HepG2 (cell line): ENCODE measurements around the gene TFPI. TPM values are rescaled to one million over a fixed set of nuclear protein-coding genes. Genes with fewer than 3 reads are reported as not detected.

Experiments
- ARID3A ChIP-seq: IDR thresholded peaks from 2 replicates; pipeline ENCODE4 v1.6.1; 2012; ENCODE audit warnings: low read depth, low read length, improper control_type of control experiment
- ATF4 ChIP-seq, 2 experiments: fragments of 450-650 bp in 1 of 2; sonication (generic) in 1 of 2; formaldehyde crosslinking; IDR thresholded peaks; 2 replicates each; pipeline versions ENCODE4 v1.5.0 to v1.8.0; 2020 to 2022; ENCODE audit warnings: mild to moderate bottlenecking in 1 of 2, missing genetic modification reagents in 1 of 2
- BCL6 ChIP-seq: IDR thresholded peaks from 2 replicates; pipeline ENCODE4 v1.6.1; 2016; ENCODE audit warnings: missing genetic modification reagents, missing compliant biosample characterization
- FOXO4 ChIP-seq: sonication (generic); formaldehyde crosslinking; conservative IDR thresholded peaks from 2 replicates; pipeline ENCODE4 v1.8.1; 2023; ENCODE audit warnings: missing genetic modification reagents
- IRF2 ChIP-seq: IDR thresholded peaks from 2 replicates; pipeline ENCODE4 v1.6.1; 2018; ENCODE audit warnings: missing genetic modification reagents, missing compliant biosample characterization
- ISL2 ChIP-seq: sonication (generic); formaldehyde crosslinking; IDR thresholded peaks from 2 replicates; pipeline ENCODE4 v1.5.0; 2020; ENCODE audit warnings: missing genetic modification reagents
- KAT2B ChIP-seq: fragments of 150-350 bp; IDR thresholded peaks from 2 replicates; pipeline ENCODE4 v1.6.1; 2014; ENCODE audit warnings: low read depth, low read length, borderline replicate concordance
- RXRB ChIP-seq: IDR thresholded peaks from 2 replicates; pipeline ENCODE4 v1.6.1; 2016; ENCODE audit warnings: borderline replicate concordance, missing genetic modification reagents, missing compliant biosample characterization
- SALL1 ChIP-seq: sonication (generic); formaldehyde crosslinking; IDR thresholded peaks from 2 replicates; pipeline ENCODE4 v1.8.0; 2022; ENCODE audit warnings: mild to moderate bottlenecking, missing genetic modification reagents
- SMAD9 ChIP-seq: sonication (generic); formaldehyde crosslinking; IDR thresholded peaks from 2 replicates; pipeline ENCODE4 v1.5.1; 2020; ENCODE audit warnings: mild to moderate bottlenecking, missing genetic modification reagents
- STAG1 ChIP-seq: sonication (generic); formaldehyde crosslinking; IDR thresholded peaks from 2 replicates; pipeline ENCODE4 v1.4.0; 2020; ENCODE audit warnings: missing genetic modification reagents
- ZBTB3 ChIP-seq: sonication (generic); formaldehyde crosslinking; IDR thresholded peaks from 2 replicates; pipeline ENCODE4 v1.4.0; 2020; ENCODE audit warnings: low read depth, mild to moderate bottlenecking, moderate library complexity, missing genetic modification reagents, borderline replicate concordance
- ZNF124 ChIP-seq: sonication (generic); formaldehyde crosslinking; IDR thresholded peaks from 2 replicates; pipeline ENCODE4 v1.4.0; 2020; ENCODE audit warnings: missing genetic modification reagents
- ZNF251 ChIP-seq: sonication (generic); formaldehyde crosslinking; IDR thresholded peaks from 2 replicates; pipeline ENCODE4 v1.9.0; 2021; ENCODE audit warnings: mild to moderate bottlenecking, missing genetic modification reagents
- ZNF317 ChIP-seq: sonication (generic); formaldehyde crosslinking; IDR thresholded peaks from 2 replicates; pipeline ENCODE4 v1.5.0; 2020; ENCODE audit warnings: mild to moderate bottlenecking, missing genetic modification reagents
- ZNF460 ChIP-seq: sonication (generic); formaldehyde crosslinking; IDR thresholded peaks from 2 replicates; pipeline ENCODE4 v1.5.1; 2020; ENCODE audit warnings: missing genetic modification reagents, mild to moderate bottlenecking, borderline replicate concordance
- ZNF484 ChIP-seq: sonication (generic); formaldehyde crosslinking; IDR thresholded peaks from 2 replicates; pipeline ENCODE4 v1.5.1; 2020; ENCODE audit warnings: mild to moderate bottlenecking, low read depth, missing genetic modification reagents, borderline replicate concordance
- ZNF547 ChIP-seq: sonication (generic); formaldehyde crosslinking; IDR thresholded peaks from 2 replicates; pipeline ENCODE4 v1.5.1; 2020; ENCODE audit warnings: mild to moderate bottlenecking, missing genetic modification reagents
- ZNF614 ChIP-seq: IDR thresholded peaks from 2 replicates; pipeline ENCODE4 v1.6.1; 2018; ENCODE audit warnings: missing biosample characterization, missing genetic modification reagents, inconsistent platforms, borderline replicate concordance
- ZNF891 ChIP-seq: sonication (generic); formaldehyde crosslinking; IDR thresholded peaks from 2 replicates; pipeline ENCODE4 v1.5.0; 2020; ENCODE audit warnings: mild to moderate bottlenecking, missing genetic modification reagents
- polyA plus RNA-seq, 8 experiments: library from polyadenylated mRNA; depleted of rRNA in 3 of 8; stranded (reverse) in 7 of 8; unstranded in 1 of 8; fragments of >200 nt; fragmentation: Illumina TruSeq in 4 of 8; extraction: Trizol in 4 of 8; gene quantifications; 2 replicates each; pipeline versions ENCODE4 v1.2.1 to v1.2.3, GENCODE V29; 2011 to 2016; ENCODE audit warnings: low read depth in 4 of 8, missing spikeins in 1 of 8, mixed read lengths in 1 of 8; ENCODE audit not compliant: insufficient read depth in 1 of 8
- total RNA-seq, 5 experiments: library from RNA; depleted of rRNA; stranded (reverse); fragments of >200 nt; fragmentation: Illumina TruSeq; extraction: Trizol; gene quantifications; 2 replicates each; pipeline ENCODE4 v1.2.3, GENCODE V29; 2016; ENCODE audit warnings: low read depth in 1 of 5

Gene TFPI
- total and polyA plus RNA-seq, 2 of the 13 experiments (the other 11 are each of a cell fraction or from before 2014, with no cell fraction given): 301 to 436 TPM

- no peak for TF ChIP-seq ZNF484 (CRISPR knock-in tag)
- 0 out of 2 replicates have a peak, but pooled peaks have one; percentile 24 for TF ChIP-seq RXRB
- TF ChIP-seq ZNF891 (CRISPR knock-in tag): no peak
- TF ChIP-seq IRF2: 0 out of 2 replicates have a peak, but pooled peaks have one; percentile 23
- 0 out of 4 replicates have a peak, but pooled peaks of 1 of the 2 experiments have one; percentile 29 for TF ChIP-seq ATF4 (CRISPR knock-in tag; IDR thresholded peaks at IDR 0.05)
- TF ChIP-seq SALL1 (CRISPR knock-in tag): no peak
- no peak for TF ChIP-seq ZNF251 (CRISPR knock-in tag)
- peak; percentile 51; the same call in 1 of the 2 replicates for TF ChIP-seq KAT2B
- no peak for TF ChIP-seq ZNF547 (CRISPR knock-in tag)
- TF ChIP-seq ZNF317: no peak
- peak; percentile 24; the same call in 1 of the 2 replicates for TF ChIP-seq BCL6 (CRISPR knock-in tag)
- TF ChIP-seq ZNF614 (CRISPR knock-in tag): 0 out of 2 replicates have a peak, but pooled peaks have one; percentile 42
- no peak for TF ChIP-seq FOXO4 (CRISPR knock-in tag)
- peak; percentile 83 for TF ChIP-seq ARID3A
- TF ChIP-seq ISL2: no peak
- TF ChIP-seq ZBTB3 (CRISPR knock-in tag): no peak
- TF ChIP-seq ZNF460 (CRISPR knock-in tag): no peak
- peak; percentile 51 for TF ChIP-seq STAG1 (CRISPR knock-in tag)
- no peak for TF ChIP-seq SMAD9 (CRISPR knock-in tag)
- TF ChIP-seq ZNF124 (CRISPR knock-in tag): no peak
Measured at GRCh38 chr2:187581125-187581896, 27.1 kb upstream of the TFPI start (continued).
